ENCODE data around the gene NID2. TPM values are rescaled to one million over a fixed set of nuclear protein-coding genes. Genes with fewer than 3 reads are reported as not detected.

NID2 gene
- total RNA-seq, 4 donors from 2014 or later: 0.17 to 3.0 (median 1.1) TPM

DNA sequence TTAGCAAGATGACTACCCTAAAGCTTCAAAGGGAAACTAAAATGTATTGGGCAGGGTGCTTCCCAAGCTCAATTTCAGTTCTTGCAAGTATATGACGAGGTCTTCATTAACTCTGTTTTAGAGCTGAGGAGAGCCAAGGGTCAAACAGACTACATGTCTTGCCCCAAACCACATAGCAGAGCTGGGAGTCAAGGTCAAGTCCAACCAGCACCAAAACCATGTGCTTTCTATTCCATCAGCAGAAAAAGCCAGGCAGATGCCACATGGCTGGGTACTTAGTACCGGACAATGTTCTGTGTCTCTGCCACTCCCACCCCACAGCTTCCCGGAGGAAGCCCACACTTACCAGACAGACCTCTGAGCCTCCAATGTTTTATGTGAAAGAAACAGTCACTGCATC lies 17.6 kb downstream of the NID2 start:
- no peak for TF ChIP-seq POLR2A (IDR thresholded peaks at IDR 0.05)
- TF ChIP-seq, protein P1, sequence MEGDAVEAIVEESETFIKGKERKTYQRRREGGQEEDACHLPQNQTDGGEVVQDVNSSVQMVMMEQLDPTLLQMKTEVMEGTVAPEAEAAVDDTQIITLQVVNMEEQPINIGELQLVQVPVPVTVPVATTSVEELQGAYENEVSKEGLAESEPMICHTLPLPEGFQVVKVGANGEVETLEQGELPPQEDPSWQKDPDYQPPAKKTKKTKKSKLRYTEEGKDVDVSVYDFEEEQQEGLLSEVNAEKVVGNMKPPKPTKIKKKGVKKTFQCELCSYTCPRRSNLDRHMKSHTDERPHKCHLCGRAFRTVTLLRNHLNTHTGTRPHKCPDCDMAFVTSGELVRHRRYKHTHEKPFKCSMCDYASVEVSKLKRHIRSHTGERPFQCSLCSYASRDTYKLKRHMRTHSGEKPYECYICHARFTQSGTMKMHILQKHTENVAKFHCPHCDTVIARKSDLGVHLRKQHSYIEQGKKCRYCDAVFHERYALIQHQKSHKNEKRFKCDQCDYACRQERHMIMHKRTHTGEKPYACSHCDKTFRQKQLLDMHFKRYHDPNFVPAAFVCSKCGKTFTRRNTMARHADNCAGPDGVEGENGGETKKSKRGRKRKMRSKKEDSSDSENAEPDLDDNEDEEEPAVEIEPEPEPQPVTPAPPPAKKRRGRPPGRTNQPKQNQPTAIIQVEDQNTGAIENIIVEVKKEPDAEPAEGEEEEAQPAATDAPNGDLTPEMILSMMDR (IDR thresholded peaks at IDR 0.05): no peak
- H3K4me3 ChIP-seq (ENCODE audit: low read depth, poor library complexity, severe bottlenecking): no peak overlapping the region
- 75 to 83% methylated on average over 3 of the region's 3 CpGs for WGBS, 2 donors
- intact Hi-C loops (cut with DNase I; ENCODE audit: low total_unique reads): no loop called here
- DNase-seq (ENCODE audit: low spot score in 2 of 2): no peak

- WGBS, 2 donors: 84 to 85% methylated on average over 6 of the region's 6 CpGs
- no peak for DNase-seq (ENCODE audit: low spot score in 2 of 2)
- H3K4me3 ChIP-seq (ENCODE audit: low read depth, poor library complexity, severe bottlenecking): no peak overlapping the region
- TF ChIP-seq, protein P1 (IDR thresholded peaks at IDR 0.05): no peak
- TF ChIP-seq POLR2A (IDR thresholded peaks at IDR 0.05): no peak
- intact Hi-C loops (cut with DNase I; ENCODE audit: low total_unique reads): no loop called here
These were observed 18.9 kb downstream of the NID2 start for GRCh38 chr14:52049721-52050588.

DNA sequence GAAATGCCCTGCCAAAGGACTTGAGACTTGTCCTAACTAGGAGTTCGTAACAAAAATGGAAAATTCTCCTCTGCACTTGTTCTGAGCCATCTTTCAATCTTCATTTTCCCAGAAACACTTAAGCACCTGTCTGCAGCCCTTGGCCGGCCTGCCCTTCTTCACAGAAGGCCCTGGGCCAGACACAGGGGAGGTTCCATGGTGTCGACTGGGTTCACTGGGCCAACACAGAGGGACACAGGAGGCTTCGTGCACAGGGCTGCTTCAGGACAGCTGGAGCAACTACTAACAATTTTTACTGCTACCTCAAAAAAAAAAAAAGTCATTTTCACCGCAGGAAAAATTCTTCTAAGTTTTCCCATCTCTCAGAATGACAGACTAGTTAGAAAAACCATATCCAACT lies 19.6 kb downstream of the NID2 start:
- H3K4me3 ChIP-seq (ENCODE audit: low read depth, poor library complexity, severe bottlenecking): no peak overlapping the region
- DNase-seq (ENCODE audit: low spot score in 2 of 2): no peak
- intact Hi-C loops (cut with DNase I; ENCODE audit: low total_unique reads): no loop called here
- WGBS, 2 donors: 82 to 84% methylated on average over 5 of the region's 5 CpGs
- TF ChIP-seq POLR2A (IDR thresholded peaks at IDR 0.05): no peak
- TF ChIP-seq, protein P1 (IDR thresholded peaks at IDR 0.05): no peak

- DNase-seq (ENCODE audit: low spot score in 2 of 2): no peak
- TF ChIP-seq, protein P1 (IDR thresholded peaks at IDR 0.05): no peak
- no peak for TF ChIP-seq POLR2A (IDR thresholded peaks at IDR 0.05)
- WGBS, 2 donors: 58 to 59% methylated on average over 3 of the region's 3 CpGs
- no peak overlapping the region for H3K4me3 ChIP-seq (ENCODE audit: low read depth, poor library complexity, severe bottlenecking)
- intact Hi-C loops (cut with DNase I; ENCODE audit: low total_unique reads): no loop called here
These were observed 20.1 kb downstream of the NID2 start for GRCh38 chr14:52048641-52049204.

GRCh38 chr14:52048116-52048515 lies 20.7 kb downstream of the NID2 start:
- no peak for TF ChIP-seq POLR2A (IDR thresholded peaks at IDR 0.05)
- TF ChIP-seq, protein P1 (IDR thresholded peaks at IDR 0.05): no peak
- 92 to 93% methylated on average over 10 of the region's 10 CpGs for WGBS, 2 donors
- intact Hi-C loops (cut with DNase I; ENCODE audit: low total_unique reads): no loop called here
- H3K4me3 ChIP-seq (ENCODE audit: low read depth, poor library complexity, severe bottlenecking): no peak overlapping the region
- DNase-seq (ENCODE audit: low spot score in 2 of 2): no peak

All from lower leg skin (tissue), 4 donors.